T-cell (primary cell): ENCODE data around the gene FMN1. TPM values are rescaled to one million over a fixed set of nuclear protein-coding genes. Genes with fewer than 3 reads are reported as not detected.

Source experiments
- ATAC-seq, 4 experiments: fragments of 200-7000 bp in 3 of 4; fragments of 150-1000 bp in 1 of 4; cut with Tn5 transposase; replicated peaks in 1 of 4; 1 replicate in 3 of 4; 2 replicates in 1 of 4; pipeline ENCODE4 v1.10.0; 2021; ENCODE audit warnings: moderate library complexity in 3 of 4, mild to moderate bottlenecking in 2 of 4, moderate number of reproducible peaks in 1 of 4
- CTCF ChIA-PET, 2 donors: fragments of 300-600 bp; sonication (Branson Sonifier 250); formaldehyde crosslinking; loops; one replicate each; lab custom pipeline; 2022; ENCODE audit warnings: antibody characterized with exemption in 2 of 2; lab: Charles Lee
- POLR2A ChIA-PET, 2 donors: fragments of 300-600 bp; sonication (Branson Sonifier 250); formaldehyde crosslinking; loops; one replicate each; lab custom pipeline; 2022; ENCODE audit warnings: antibody characterized with exemption in 2 of 2; lab: Charles Lee
- DNase-seq, 35 experiments: peaks; one replicate each; pipeline versions ENCODE4 v3.0.0 to v3.0.0-alpha.2; 2013 to 2023
- H3K27ac ChIP-seq: one replicate; pipeline ENCODE4 v1.5.1; 2013; ENCODE audit warnings: low read length
- H3K27me3 ChIP-seq, 2 experiments: replicated peaks in 1 of 2; 1 replicate in 1 of 2; 2 replicates in 1 of 2; pipeline versions ENCODE4 v1.6.1 to v1.7.0; 2013; ENCODE audit warnings: low read length in 1 of 2, mixed read lengths in 1 of 2; ENCODE audit not compliant: control insufficient read depth in 2 of 2, insufficient read depth in 2 of 2; ENCODE audit errors: extremely low read depth in 1 of 2
- H3K36me3 ChIP-seq, 2 donors: 1 replicate in 1 of 2; 2 replicates in 1 of 2; pipeline versions ENCODE4 v1.6.1 to v1.7.0; 2013; ENCODE audit warnings: low read length in 1 of 2; ENCODE audit not compliant: control insufficient read depth in 2 of 2, insufficient read depth in 1 of 2; ENCODE audit errors: extremely low read depth in 1 of 2
- H3K4me1 ChIP-seq, 2 experiments: 1 replicate in 1 of 2; 2 replicates in 1 of 2; pipeline versions ENCODE4 v1.6.1 to v1.7.0; 2013; ENCODE audit warnings: low read length in 2 of 2, mixed read lengths in 1 of 2; ENCODE audit not compliant: insufficient read depth in 2 of 2, control insufficient read depth in 1 of 2; ENCODE audit errors: extremely low read depth in 1 of 2
- H3K4me3 ChIP-seq, 2 donors: 1 replicate in 1 of 2; 2 replicates in 1 of 2; pipeline versions ENCODE4 v1.5.1 to v1.7.0; 2013; ENCODE audit warnings: mild to moderate bottlenecking in 2 of 2, low read length in 1 of 2, moderate library complexity in 1 of 2; ENCODE audit not compliant: control insufficient read depth in 1 of 2; ENCODE audit errors: extremely low read depth in 1 of 2
- H3K9me3 ChIP-seq: 2 replicates; pipeline ENCODE4 v1.7.0; 2013
- H3K27ac Mint-ChIP-seq, 2 donors: one replicate each; pipeline ENCODE4 v1.8.0; 2020 to 2021; ENCODE audit warnings: mild to moderate bottlenecking in 2 of 2, mixed read lengths in 2 of 2
- H3K27me3 Mint-ChIP-seq, 2 donors: one replicate each; pipeline ENCODE4 v1.8.0; 2021 to 2022; ENCODE audit warnings: mixed read lengths in 2 of 2
- H3K36me3 Mint-ChIP-seq: one replicate; pipeline ENCODE4 v1.8.0; 2021; ENCODE audit warnings: mixed read lengths
- H3K4me1 Mint-ChIP-seq, 3 donors: one replicate each; pipeline ENCODE4 v1.8.0; 2020 to 2022; ENCODE audit warnings: mixed read lengths in 3 of 3, mild to moderate bottlenecking in 1 of 3
- H3K4me3 Mint-ChIP-seq, 3 donors: one replicate each; pipeline ENCODE4 v1.8.0; 2020 to 2022; ENCODE audit warnings: mild to moderate bottlenecking in 3 of 3, mixed read lengths in 3 of 3, moderate library complexity in 3 of 3
- H3K9me3 Mint-ChIP-seq, 3 donors: one replicate each; pipeline ENCODE4 v1.8.0; 2020 to 2022; ENCODE audit warnings: mixed read lengths in 3 of 3
- WGBS: methylation state at CpG from one replicate; pipeline ENCODE4 v1.1.5; 2013; ENCODE audit warnings: missing lambda C conversion rate; ENCODE audit not compliant: insufficient coverage; 5-methylcytosine and 5-hydroxymethylcytosine counted together
- total RNA-seq, 35 experiments: library from RNA in 6 of 35; stranded (reverse) in 6 of 35; fragments of 120-200 nt in 1 of 35; gene quantifications; one replicate each; pipeline versions ENCODE4 v1.2.1 to v1.2.4 and lab custom pipeline; 2013 to 2026

The FMN1 gene
- total RNA-seq (10 to 100 TPM in 3 of 5 donors, under 1 TPM in 2; 0.20 to 22.4 (median 14.9) TPM), total RNA-seq (lab: John Stamatoyannopoulos, UW) (0.06 to 59.4 (median 1.2) reads per million in 29 experiments)
- total RNA-seq (2013) = 0.96 TPM

GRCh38 chr15:33194704-33195670 lies at the start of gene FMN1:
TSS of gene FMN1 (minus strand) at chr15:33194714. CDS start at chr15:33154914, 39,800 bp downstream.
- ATAC-seq = peak; percentile 99 to 100 (median 100)
- ChIA-PET POLR2A (interaction anchor here in 1 of 2 donors (0.6 to 1.0 kb wide), 2 partner anchors 9 to 580 kb away, joined by 3 read pairs; partner anchors contain the start of gene ARHGAP11A), CTCF (interaction anchor here (0.6 to 1.6 kb wide), 5 partner anchors 19 to 533 kb away, joined by 4 to 7 read pairs (median 4); no protein-coding TSS in a partner anchor)
- Histone ChIP-seq H3K27me3 (peaks cover 0 to 9% of the 10 kb centered on the region in 2 experiments), H3K4me1 (peaks cover 3 to 13% of the 10 kb centered on the region in 2 experiments), H3K9me3 (no peaks in the 10 kb centered on the region), H3K27ac (no peak within 1 kb of the TSS), H3K4me3 (peak within 1 kb of the TSS; percentile 59 to 73), H3K36me3 (no peaks in the 10 kb centered on the region)
- no peaks in the 10 kb centered on the region for H3K36me3 Mint-ChIP-seq
- H3K4me3 Mint-ChIP-seq = peak within 1 kb of the TSS; percentile 76 to 82 (median 79)
- H3K4me1 Mint-ChIP-seq = peaks cover 8 to 15% (median 13%) of the 10 kb centered on the region in 3 donors
- no peaks in the 10 kb centered on the region for H3K9me3 Mint-ChIP-seq
- H3K27me3 Mint-ChIP-seq = peaks cover 2 to 6% of the 10 kb centered on the region in 2 donors
- DNase-seq = peak; percentile 81 to 94 (median 88)
- peak within 1 kb of the TSS; percentile 74 to 84 for H3K27ac Mint-ChIP-seq
- 12% methylated on average over 33 of the region's 46 CpGs for WGBS

- no peak for DNase-seq
- H3K27ac Mint-ChIP-seq = no peak overlapping the region
- Histone ChIP-seq H3K36me3 (no peaks in the 10 kb centered on the region), H3K27ac (no peak overlapping the region), H3K4me1 (no peaks in the 10 kb centered on the region), H3K9me3 (no peaks in the 10 kb centered on the region), H3K27me3 (peaks cover 0 to 1% of the 10 kb centered on the region in 2 experiments), H3K4me3 (no peak overlapping the region)
- ChIA-PET POLR2A (no interaction called here), CTCF (no interaction called here)
- H3K27me3 Mint-ChIP-seq = peaks cover 4 to 5% of the 10 kb centered on the region in 2 donors
- no peak for ATAC-seq
- H3K9me3 Mint-ChIP-seq = no peaks in the 10 kb centered on the region
- no peaks in the 10 kb centered on the region for H3K36me3 Mint-ChIP-seq
- WGBS = no CpG with 5 or more reads among the region's 1 CpG
- H3K4me3 Mint-ChIP-seq = no peak overlapping the region
- peaks cover 5 to 15% (median 6%) of the 10 kb centered on the region in 3 donors for H3K4me1 Mint-ChIP-seq
These were observed 49.4 kb upstream of the FMN1 start for GRCh38 chr15:33243869-33244268.

- Mint-ChIP-seq H3K27me3 (peaks cover 2 to 4% of the 10 kb centered on the region in 2 donors), H3K9me3 (no peaks in the 10 kb centered on the region), H3K27ac (no peak overlapping the region), H3K4me3 (no peak overlapping the region), H3K36me3 (no peaks in the 10 kb centered on the region), H3K4me1 (peaks cover 5 to 15% (median 6%) of the 10 kb centered on the region in 3 donors)
- no peaks in the 10 kb centered on the region for H3K36me3 ChIP-seq
- ATAC-seq = no peak
- ChIA-PET CTCF (no interaction called here), POLR2A (no interaction called here)
- H3K27me3 ChIP-seq = no peaks in the 10 kb centered on the region
- H3K4me1 ChIP-seq = no peaks in the 10 kb centered on the region
- WGBS = no CpG with 5 or more reads among the region's 2 CpGs
- no peak overlapping the region for H3K4me3 ChIP-seq
- no peaks in the 10 kb centered on the region for H3K9me3 ChIP-seq
- DNase-seq = no peak
- H3K27ac ChIP-seq = no peak overlapping the region
These were observed 48.9 kb upstream of the FMN1 start for GRCh38 chr15:33243393-33243792.

- DNase-seq (no peak), ATAC-seq (no peak)
- Histone ChIP-seq H3K27ac (no peak overlapping the region), H3K27me3 (no peaks in the 10 kb centered on the region), H3K9me3 (no peaks in the 10 kb centered on the region), H3K4me3 (no peak overlapping the region), H3K4me1 (no peaks in the 10 kb centered on the region), H3K36me3 (no peaks in the 10 kb centered on the region)
- Mint-ChIP-seq H3K4me1 (peaks cover 5 to 15% (median 6%) of the 10 kb centered on the region in 3 donors), H3K9me3 (no peaks in the 10 kb centered on the region), H3K27me3 (peaks cover 2 to 4% of the 10 kb centered on the region in 2 donors), H3K27ac (no peak overlapping the region), H3K36me3 (no peaks in the 10 kb centered on the region), H3K4me3 (no peak overlapping the region)
- WGBS = 80% methylated on average over 2 of the region's 5 CpGs
- ChIA-PET POLR2A (no interaction called here), CTCF (no interaction called here)
These were observed 48.2 kb upstream of the FMN1 start for GRCh38 chr15:33242669-33243191.

GRCh38 chr15:33242165-33242564 lies 47.7 kb upstream of the FMN1 start:
- WGBS = 40% methylated on average over 1 of the region's 1 CpG
- Histone ChIP-seq H3K4me3 (no peak overlapping the region), H3K27ac (no peak overlapping the region), H3K4me1 (no peaks in the 10 kb centered on the region), H3K27me3 (no peaks in the 10 kb centered on the region), H3K9me3 (no peaks in the 10 kb centered on the region), H3K36me3 (no peaks in the 10 kb centered on the region)
- Mint-ChIP-seq H3K4me1 (peaks cover 5 to 15% (median 6%) of the 10 kb centered on the region in 3 donors), H3K4me3 (no peak overlapping the region), H3K27ac (no peak overlapping the region), H3K27me3 (peaks cover 4 to 6% of the 10 kb centered on the region in 2 donors), H3K9me3 (no peaks in the 10 kb centered on the region), H3K36me3 (no peaks in the 10 kb centered on the region)
- ATAC-seq (no peak), DNase-seq (no peak)
- CTCF ChIA-PET = no interaction called here
- POLR2A ChIA-PET = no interaction called here

- peaks cover 3% of the 10 kb centered on the region in 2 experiments for H3K27me3 ChIP-seq
- Mint-ChIP-seq H3K9me3 (no peaks in the 10 kb centered on the region), H3K27me3 (peaks cover 24 to 28% of the 10 kb centered on the region in 2 donors), H3K36me3 (no peaks in the 10 kb centered on the region), H3K4me3 (no peak overlapping the region), H3K27ac (no peak overlapping the region), H3K4me1 (peaks cover 0 to 3% (median 0%) of the 10 kb centered on the region in 3 donors)
- no CpG with 5 or more reads among the region's 4 CpGs for WGBS
- no peak overlapping the region for H3K4me3 ChIP-seq
- no peak for DNase-seq
- POLR2A ChIA-PET = interaction anchor here in 1 of 2 donors (0.6 kb wide), 4 partner anchors 20 to 527 kb away, joined by 3 to 10 read pairs (median 8); no protein-coding TSS in a partner anchor
- H3K36me3 ChIP-seq = no peaks in the 10 kb centered on the region
- no peak overlapping the region for H3K27ac ChIP-seq
- H3K4me1 ChIP-seq = no peaks in the 10 kb centered on the region
- CTCF ChIA-PET = interaction anchor here (0.6 kb wide), 2 partner anchors 8 to 444 kb away, joined by 3 read pairs; no protein-coding TSS in a partner anchor
- no peak for ATAC-seq
- no peaks in the 10 kb centered on the region for H3K9me3 ChIP-seq
These were observed 42.5 kb upstream of the FMN1 start for GRCh38 chr15:33236841-33237509.
